HL-60 (cell line): Measurements from ENCODE around the gene SRSF9.
A peak's percentile ranks its signal among the peaks of the same experiment; 100 is the strongest.

Source experiments
- CTCF ChIP-seq: IDR thresholded peaks from one replicate; pipeline ENCODE4 v1.5.1; 2011; ENCODE audit warnings: low read length, control low read depth, inconsistent platforms; ENCODE audit not compliant: insufficient read depth
- GABPA ChIP-seq: IDR thresholded peaks from 2 replicates; pipeline ENCODE4 v1.6.1; 2012; ENCODE audit warnings: low read depth
- POLR2AphosphoS5 ChIP-seq: IDR thresholded peaks from 2 replicates; pipeline ENCODE4 v1.6.1; 2012; ENCODE audit warnings: low read depth
- REST ChIP-seq: IDR thresholded peaks from 2 replicates; pipeline ENCODE4 v1.6.1; 2012; ENCODE audit warnings: low read depth; ENCODE audit not compliant: insufficient replicate concordance

DNA sequence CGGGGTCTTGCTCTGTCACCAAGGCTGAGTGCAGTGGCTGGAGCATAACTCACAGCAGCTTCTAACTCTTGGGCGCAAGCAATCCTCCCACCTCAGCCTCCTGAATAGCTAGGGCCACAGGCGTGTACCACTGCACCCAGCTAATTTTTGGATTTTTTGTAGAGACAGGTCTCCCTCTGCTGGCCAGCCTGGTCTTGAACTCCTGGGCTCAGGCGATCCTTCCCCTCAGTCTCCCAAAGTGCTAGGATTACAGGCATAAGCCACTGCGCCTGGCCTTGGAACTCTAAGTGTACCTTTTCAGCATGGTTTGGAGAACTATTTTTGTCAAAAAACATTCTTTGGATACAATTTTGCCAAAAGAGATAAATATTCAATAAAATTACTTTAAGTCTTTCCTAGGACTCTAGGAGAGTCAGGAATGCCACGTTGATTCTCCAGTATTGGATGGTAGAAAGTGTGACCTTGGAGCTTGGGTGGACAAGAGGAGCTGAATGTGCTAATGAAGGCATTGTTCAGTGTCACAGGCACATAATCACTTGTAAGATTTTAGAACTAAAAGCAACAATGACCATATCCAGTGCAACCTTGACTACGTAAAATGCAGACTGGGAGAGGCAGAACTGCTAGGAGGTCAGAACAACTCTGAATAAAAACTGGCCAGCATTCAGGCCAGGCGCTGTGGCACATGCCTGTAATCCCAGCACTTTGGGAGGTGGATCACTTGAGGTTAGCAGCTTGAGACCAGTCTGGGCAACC is 2.8 kb downstream of the SRSF9 start:
- no peak; the same call in 1 of the 2 replicates for TF ChIP-seq POLR2AphosphoS5
- TF ChIP-seq CTCF, result peak; percentile 33
- TF ChIP-seq GABPA, result no peak
- no peak for TF ChIP-seq REST
